Thymus (tissue), 11 donors: ENCODE results near the gene ARHGAP11B. TPM values are rescaled to one million over a fixed set of nuclear protein-coding genes. Genes with fewer than 3 reads are reported as not detected.
"Not testable (repeated sequence)": the region's sequence is repeated elsewhere in the genome, so short reads cannot be mapped to it uniquely, and the experiment has no call there.

Experiments used
- DNase-seq, 9 donors: peaks; one replicate each; pipeline ENCODE4 v3.0.0-alpha.2; 2013; ENCODE audit warnings: low spot score in 9 of 9, low read depth in 6 of 9, missing footprints in 1 of 9
- H3K27ac ChIP-seq, 2 donors: one replicate each; pipeline ENCODE4 v1.5.1; 2013; ENCODE audit warnings: control low read depth in 1 of 2, low read depth in 1 of 2, low read length in 1 of 2, mild to moderate bottlenecking in 1 of 2, moderate library complexity in 1 of 2
- H3K27me3 ChIP-seq, 2 donors: one replicate each; pipeline ENCODE4 v1.5.1; 2013; ENCODE audit warnings: low read length in 1 of 2; ENCODE audit not compliant: control insufficient read depth in 2 of 2, insufficient read depth in 1 of 2
- H3K36me3 ChIP-seq, 2 donors: one replicate each; pipeline ENCODE4 v1.5.1; 2013; ENCODE audit warnings: low read length in 1 of 2, mild to moderate bottlenecking in 1 of 2, moderate library complexity in 1 of 2; ENCODE audit not compliant: control insufficient read depth in 2 of 2, insufficient read depth in 2 of 2
- H3K4me1 ChIP-seq, 2 donors: one replicate each; pipeline ENCODE4 v1.5.1; 2013; ENCODE audit warnings: low read length in 2 of 2; ENCODE audit not compliant: control insufficient read depth in 2 of 2, insufficient read depth in 2 of 2
- H3K4me3 ChIP-seq, 2 donors: one replicate each; pipeline ENCODE4 v1.5.1; 2013; ENCODE audit warnings: low read length in 2 of 2, control low read depth in 1 of 2, mild to moderate bottlenecking in 1 of 2
- H3K9me3 ChIP-seq, 2 donors: one replicate each; pipeline ENCODE4 v1.5.1; 2013; ENCODE audit warnings: low read length in 1 of 2, mild to moderate bottlenecking in 1 of 2; ENCODE audit not compliant: control insufficient read depth in 2 of 2, insufficient read depth in 1 of 2
- WGBS: extraction: QIAGEN DNeasy Blood & Tissue Kit; methylation state at CpG from one replicate; pipeline ENCODE4 v1.1.7; 2013; 5-methylcytosine and 5-hydroxymethylcytosine counted together
- polyA plus RNA-seq: library from polyadenylated mRNA; stranded (reverse); fragments of 200-250 nt; gene quantifications from one replicate; pipeline ENCODE4 v1.2.3, GENCODE V29; 2013
- total RNA-seq: library from RNA; stranded (reverse); fragments of 120-200 nt; gene quantifications from one replicate; pipeline ENCODE4 v1.2.4, GENCODE V29; 2013
- donor health status: healthy.

The ARHGAP11B gene

DNA sequence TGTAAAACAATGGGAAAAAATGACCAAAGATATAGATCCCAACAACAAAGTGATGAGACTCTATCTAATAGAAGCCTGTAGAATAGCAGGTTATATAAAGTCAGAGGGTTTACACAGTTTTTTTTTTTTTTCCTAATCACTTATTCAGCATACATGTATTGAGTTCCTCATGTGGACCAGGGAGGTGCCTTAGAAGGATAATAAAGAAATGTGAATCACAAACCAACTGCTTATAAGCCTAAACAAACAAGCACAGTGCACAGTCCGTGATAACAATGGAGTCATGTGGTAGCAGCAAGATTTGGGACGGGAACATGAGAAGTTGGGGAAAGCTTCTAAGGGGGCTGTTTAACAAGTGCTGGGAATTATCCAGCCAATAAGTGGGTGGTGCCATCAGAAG, 60.7 kb downstream of the ARHGAP11B start:
- not testable (repeated sequence) for H3K4me1 ChIP-seq, H3K27ac ChIP-seq, H3K27me3 ChIP-seq, DNase-seq, H3K4me3 ChIP-seq, H3K36me3 ChIP-seq, H3K9me3 ChIP-seq
- 95% methylated on average over 2 of the region's 2 CpGs for WGBS

Other genes with a start within 250 kb of the ARHGAP11B start
- gene CHRFAM7A, start 232.6 kb upstream of the ARHGAP11B start, total RNA-seq: 0.38 TPM
- 1.9 TPM for gene CHRFAM7A, start 232.6 kb upstream of the ARHGAP11B start, polyA plus RNA-seq
- gene GOLGA8R, start 211.9 kb upstream of the ARHGAP11B start, total RNA-seq: 0.80 TPM
- 0.73 TPM for gene GOLGA8R, start 211.9 kb upstream of the ARHGAP11B start, polyA plus RNA-seq
- gene GOLGA8Q, start 74.1 kb upstream of the ARHGAP11B start, total RNA-seq: 0.42 TPM
- 0.34 TPM for gene GOLGA8Q, start 74.1 kb upstream of the ARHGAP11B start, polyA plus RNA-seq
- 0.33 TPM for gene GOLGA8H, start 22.1 kb upstream of the ARHGAP11B start, total RNA-seq
- gene GOLGA8H, start 22.1 kb upstream of the ARHGAP11B start, polyA plus RNA-seq: 0.18 TPM